Transverse colon (tissue), 4 donors: ENCODE data around the gene ILF3. TPM values are rescaled to one million over a fixed set of nuclear protein-coding genes. Genes with fewer than 3 reads are reported as not detected.
"Not testable (repeated sequence)": the region's sequence is repeated elsewhere in the genome, so short reads cannot be mapped to it uniquely, and the experiment has no call there.

Source experiments
- DNase-seq: peaks from one replicate; pipeline ENCODE4 v3.0.0-alpha.2; 2019
- H3K27ac ChIP-seq, 4 donors: fragments of 200-600 bp; sonication (generic); 2 replicates each; pipeline ENCODE4 v1.5.1; 2016 to 2018; ENCODE audit warnings: inconsistent platforms in 4 of 4
- H3K27me3 ChIP-seq: fragments of 200-600 bp; sonication (generic); 2 replicates; pipeline ENCODE4 v1.5.1; 2017; ENCODE audit warnings: inconsistent platforms
- H3K36me3 ChIP-seq, 4 donors: fragments of 200-600 bp; sonication (generic); 2 replicates each; pipeline ENCODE4 v1.5.1; 2017 to 2019; ENCODE audit warnings: inconsistent platforms in 4 of 4
- H3K4me1 ChIP-seq, 4 donors: fragments of 200-600 bp; sonication (generic); 2 replicates each; pipeline ENCODE4 v1.5.1; 2017 to 2020; ENCODE audit warnings: inconsistent platforms in 4 of 4
- H3K4me3 ChIP-seq, 4 donors: fragments of 200-600 bp; sonication (generic); 1 replicate in 1 of 4; 2 replicates in 3 of 4; pipeline versions ENCODE4 v1.5.1 to v1.6.1; 2017 to 2019; ENCODE audit warnings: inconsistent platforms in 4 of 4
- H3K9me3 ChIP-seq, 2 donors: fragments of 200-600 bp; sonication (generic); 2 replicates each; pipeline ENCODE4 v1.5.1; 2017 to 2019; ENCODE audit warnings: inconsistent platforms in 2 of 2
- EP300 ChIP-seq: sonication (generic); formaldehyde crosslinking; IDR thresholded peaks from one replicate; pipeline ENCODE4 v1.6.1; 2017; ENCODE audit warnings: antibody characterized with exemption, low read depth
- POLR2A ChIP-seq: fragments of 450-650 bp; IDR thresholded peaks from one replicate; pipeline ENCODE4 v1.6.1; 2016; ENCODE audit warnings: antibody characterized with exemption, mild to moderate bottlenecking, moderate library complexity
- POLR2AphosphoS5 ChIP-seq, 3 donors: sonication (generic); formaldehyde crosslinking; IDR thresholded peaks; one replicate each; pipeline ENCODE4 v1.6.1; 2016; ENCODE audit warnings: antibody characterized with exemption in 3 of 3
- WGBS, 2 donors: methylation state at CpG; one replicate each; pipeline ENCODE4 v1.1.5; 2018; ENCODE audit warnings: low coverage in 1 of 2; 5-methylcytosine and 5-hydroxymethylcytosine counted together
- in situ Hi-C, 4 donors: fragments of 200-750 bp; cut with MboI; loops; one replicate each; pipeline versions ENCODE4 v1.15.0 to v1.15.1; 2017; ENCODE audit warnings: low sequenced_read_pairs in 3 of 4, low pct_ligation_motif_present in 1 of 4, low pct_unique_long_range_greater_than_20kb in 1 of 4
- intact Hi-C: fragments of 100-400 bp; cut with DNase I; formaldehyde crosslinking; loops from one replicate; pipeline ENCODE4 v1.15.1; 2023; ENCODE audit warnings: low total_unique reads
- total RNA-seq, 4 donors: library from RNA; depleted of rRNA; stranded (reverse); fragments of >200 nt; gene quantifications; one replicate each; pipeline ENCODE4 v1.1.0, GENCODE V29; 2016
- TF ChIP-seq, protein P1 (sequence below), 5 experiments: fragments of 200-600 bp in 3 of 5; fragments of 450-650 bp in 2 of 5; sonication (generic) in 3 of 5; IDR thresholded peaks; 1 replicate in 2 of 5; 2 replicates in 3 of 5; pipeline ENCODE4 v1.5.1; 2016 to 2017; ENCODE audit warnings: antibody characterized with exemption in 5 of 5, inconsistent platforms in 3 of 5, mild to moderate bottlenecking in 2 of 5, moderate library complexity in 1 of 5

ILF3 gene
- total RNA-seq, 4 donors from 2014 or later = 73.6 to 242 (median 151) TPM

DNA sequence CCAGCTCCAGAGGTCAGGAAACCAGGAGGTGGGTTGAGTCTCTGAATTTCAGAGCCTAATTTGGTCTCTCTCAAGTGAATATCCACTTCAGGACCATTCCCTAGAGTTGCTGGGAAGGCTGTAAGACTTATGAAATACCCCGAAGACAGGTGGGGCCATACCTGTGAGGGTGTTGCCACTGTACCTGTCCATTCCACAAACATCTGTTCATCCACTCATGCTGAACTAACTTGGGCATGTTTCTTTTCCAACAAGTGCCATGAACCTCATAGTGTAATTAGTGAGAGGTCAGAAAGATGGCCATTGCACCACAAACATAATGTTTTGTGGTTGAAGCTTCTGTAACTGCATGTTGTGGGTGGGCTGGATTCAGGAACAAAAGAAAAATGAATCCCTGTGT is 7.8 kb downstream of the ILF3 start:
- 43% methylated on average over 1 of the region's 1 CpG; no CpG with 5 or more reads in 1 of the 2 donors for WGBS, 2 donors
- in situ Hi-C loops = no loop called here
- Histone ChIP-seq H3K9me3 (no peaks in the 10 kb centered on the region), H3K27ac (no peak overlapping the region), H3K36me3 (no peaks in the 10 kb centered on the region), H3K27me3 (no peaks in the 10 kb centered on the region), H3K4me3 (no peak overlapping the region), H3K4me1 (peaks cover 4 to 67% (median 14%) of the 10 kb centered on the region in 4 donors)
- no peak for TF ChIP-seq EP300
- TF ChIP-seq, protein P1, sequence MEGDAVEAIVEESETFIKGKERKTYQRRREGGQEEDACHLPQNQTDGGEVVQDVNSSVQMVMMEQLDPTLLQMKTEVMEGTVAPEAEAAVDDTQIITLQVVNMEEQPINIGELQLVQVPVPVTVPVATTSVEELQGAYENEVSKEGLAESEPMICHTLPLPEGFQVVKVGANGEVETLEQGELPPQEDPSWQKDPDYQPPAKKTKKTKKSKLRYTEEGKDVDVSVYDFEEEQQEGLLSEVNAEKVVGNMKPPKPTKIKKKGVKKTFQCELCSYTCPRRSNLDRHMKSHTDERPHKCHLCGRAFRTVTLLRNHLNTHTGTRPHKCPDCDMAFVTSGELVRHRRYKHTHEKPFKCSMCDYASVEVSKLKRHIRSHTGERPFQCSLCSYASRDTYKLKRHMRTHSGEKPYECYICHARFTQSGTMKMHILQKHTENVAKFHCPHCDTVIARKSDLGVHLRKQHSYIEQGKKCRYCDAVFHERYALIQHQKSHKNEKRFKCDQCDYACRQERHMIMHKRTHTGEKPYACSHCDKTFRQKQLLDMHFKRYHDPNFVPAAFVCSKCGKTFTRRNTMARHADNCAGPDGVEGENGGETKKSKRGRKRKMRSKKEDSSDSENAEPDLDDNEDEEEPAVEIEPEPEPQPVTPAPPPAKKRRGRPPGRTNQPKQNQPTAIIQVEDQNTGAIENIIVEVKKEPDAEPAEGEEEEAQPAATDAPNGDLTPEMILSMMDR (IDR thresholded peaks at IDR 0.05) = no peak
- TF ChIP-seq POLR2A = no peak
- no peak for TF ChIP-seq POLR2AphosphoS5 (IDR thresholded peaks at IDR 0.05)
- intact Hi-C loops = no loop called here
- DNase-seq = no peak

- in situ Hi-C loops = no loop called here
These were observed 8.5 kb downstream of the ILF3 start for GRCh38 chr19:10662384-10663251.

DNA sequence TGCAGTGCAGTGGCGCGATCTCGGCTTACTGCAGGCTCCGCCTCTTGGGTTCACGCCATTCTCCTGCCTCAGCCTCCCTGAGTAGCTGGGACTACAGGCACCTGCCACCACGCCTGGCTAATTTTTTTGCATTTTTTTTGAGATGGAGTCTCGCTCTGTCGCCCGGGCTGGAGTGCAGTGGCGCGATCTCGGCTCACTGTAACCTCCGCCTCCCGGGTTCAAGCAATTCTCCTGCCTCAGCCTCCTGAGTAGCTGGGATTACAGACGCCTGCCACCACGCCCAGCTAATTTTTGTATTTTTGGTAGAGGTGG is 9.1 kb downstream of the ILF3 start:
- intact Hi-C loops, H3K4me3 ChIP-seq, H3K27me3 ChIP-seq, H3K9me3 ChIP-seq, H3K27ac ChIP-seq, in situ Hi-C loops, H3K36me3 ChIP-seq, DNase-seq: not testable (repeated sequence)
- WGBS, 2 donors = 79% methylated on average over 16 of the region's 16 CpGs; no CpG with 5 or more reads in 1 of the 2 donors
- peaks cover 0 to 57% (median 13%) of the 10 kb centered on the region in 4 donors for H3K4me1 ChIP-seq

More at GRCh38 chr19:10662384-10663251, 8.5 kb downstream of the ILF3 start:
- DNase-seq = no peak
- Histone ChIP-seq H3K9me3 (no peaks in the 10 kb centered on the region), H3K4me3 (no peak overlapping the region), H3K27me3 (no peaks in the 10 kb centered on the region), H3K27ac (no peak overlapping the region), H3K36me3 (no peaks in the 10 kb centered on the region), H3K4me1 (peaks cover 0 to 60% (median 13%) of the 10 kb centered on the region in 4 donors)
- intact Hi-C loops = no loop called here
- TF ChIP-seq POLR2A = no peak
- TF ChIP-seq, protein P1 (IDR thresholded peaks at IDR 0.05) = no peak
- no peak for TF ChIP-seq EP300
- no peak for TF ChIP-seq POLR2AphosphoS5 (IDR thresholded peaks at IDR 0.05)
- WGBS, 2 donors = 53 to 57% methylated on average over 9 to 14 of the region's 14 CpGs

DNA sequence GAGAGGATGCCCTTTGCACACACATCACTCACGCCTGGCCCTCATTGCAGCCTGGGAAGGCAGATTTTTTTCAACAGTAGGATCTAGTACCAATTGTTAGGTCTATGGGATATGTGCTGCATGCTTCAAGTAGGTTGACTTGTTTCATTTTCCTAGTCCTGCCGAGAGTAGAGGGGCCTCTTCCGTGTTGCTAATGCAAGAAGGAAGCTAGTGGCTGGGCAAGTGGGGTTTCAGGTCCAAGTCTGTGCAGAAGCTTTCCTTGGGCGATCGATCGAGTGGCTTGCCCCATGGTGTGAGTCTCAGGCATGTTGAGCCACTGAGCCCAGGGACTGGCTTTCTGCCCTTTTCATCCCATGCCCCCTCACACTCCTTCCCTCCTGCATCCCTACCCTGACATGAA is 13.7 kb downstream of the ILF3 start:
- Histone ChIP-seq H3K27me3 (no peaks in the 10 kb centered on the region), H3K4me3 (no peak overlapping the region), H3K27ac (no peak overlapping the region), H3K4me1 (peaks cover 0 to 35% (median 6%) of the 10 kb centered on the region in 4 donors), H3K36me3 (peaks cover 0 to 17% (median 0%) of the 10 kb centered on the region in 4 donors), H3K9me3 (no peaks in the 10 kb centered on the region)
- DNase-seq = no peak
- WGBS, 2 donors = 76 to 86% methylated on average over 5 to 6 of the region's 6 CpGs
- intact Hi-C loops = no loop called here
- in situ Hi-C loops = no loop called here
- TF ChIP-seq, protein P1 (IDR thresholded peaks at IDR 0.05) = no peak
- no peak for TF ChIP-seq POLR2A
- no peak for TF ChIP-seq POLR2AphosphoS5 (IDR thresholded peaks at IDR 0.05)
- TF ChIP-seq EP300 = no peak
